Osteoblast (primary cell): ENCODE data around the gene VEGFA. TPM values are rescaled to one million over a fixed set of nuclear protein-coding genes. Genes with fewer than 3 reads are reported as not detected.

Experiments used
- DNase-seq: peaks from one replicate; pipeline ENCODE4 v3.0.0; 2011; ENCODE audit warnings: low spot score, mixed read lengths; ENCODE audit not compliant: insufficient read length; ENCODE audit errors: missing footprints
- H2AFZ ChIP-seq: 2 replicates; pipeline ENCODE4 v1.6.0; 2011; ENCODE audit warnings: mild to moderate bottlenecking, low read length
- H3K27ac ChIP-seq: 2 replicates; pipeline ENCODE4 v1.5.1; 2011; ENCODE audit warnings: mild to moderate bottlenecking, low read depth, low read length, moderate library complexity
- H3K27me3 ChIP-seq: 2 replicates; pipeline ENCODE4 v1.6.0; 2012; ENCODE audit warnings: mild to moderate bottlenecking, control low read depth, inconsistent platforms, low read length, moderate library complexity; ENCODE audit not compliant: insufficient read depth
- H3K36me3 ChIP-seq: 2 replicates; pipeline ENCODE4 v1.5.1; 2011; ENCODE audit warnings: mild to moderate bottlenecking, low read length, control low read depth, moderate library complexity; ENCODE audit not compliant: insufficient read depth
- H3K4me1 ChIP-seq: 2 replicates; pipeline ENCODE4 v1.5.1; 2011; ENCODE audit warnings: mild to moderate bottlenecking, low read length, control low read depth, moderate library complexity; ENCODE audit not compliant: insufficient read depth
- H3K4me2 ChIP-seq: 2 replicates; pipeline ENCODE4 v1.6.0; 2011; ENCODE audit warnings: mild to moderate bottlenecking, low read length; ENCODE audit not compliant: insufficient read depth
- H3K4me3 ChIP-seq: fragments of 200-600 bp; sonication (generic); 3 replicates; pipeline ENCODE4 v1.5.1; 2012; ENCODE audit warnings: mild to moderate bottlenecking, low read length, inconsistent platforms; ENCODE audit not compliant: insufficient read depth
- H3K79me2 ChIP-seq: 2 replicates; pipeline ENCODE4 v1.6.0; 2012; ENCODE audit warnings: mild to moderate bottlenecking, low read length, control low read depth, inconsistent platforms; ENCODE audit not compliant: insufficient read depth
- H3K9me3 ChIP-seq: 2 replicates; pipeline ENCODE4 v1.5.1; 2011; ENCODE audit warnings: low read depth, low read length, control low read depth
- H4K20me1 ChIP-seq: 2 replicates; pipeline ENCODE4 v1.6.0; 2012; ENCODE audit warnings: mild to moderate bottlenecking, low read length, control low read depth; ENCODE audit not compliant: insufficient read depth
- CTCF ChIP-seq: IDR thresholded peaks from 2 replicates; pipeline ENCODE4 v1.5.1; 2011; ENCODE audit warnings: mild to moderate bottlenecking, low read depth, low read length, moderate library complexity; ENCODE audit errors: extremely low read depth
- total RNA-seq: library from RNA; depleted of rRNA; stranded (reverse); fragments of >200 nt; gene quantifications from 2 replicates; pipeline ENCODE4 v1.2.3, GENCODE V29; 2012

Gene VEGFA
- total RNA-seq, 1 donor = 193 TPM

GRCh38 chr6:43785220-43785752 lies 15.3 kb downstream of the VEGFA start:
- no peak overlapping the region for H2AFZ ChIP-seq
- no peak for DNase-seq
- no peak overlapping the region for H3K4me2 ChIP-seq
- H3K4me1 ChIP-seq = peaks cover 6% of the 10 kb centered on the region
- TF ChIP-seq CTCF = no peak
- H3K27me3 ChIP-seq = no peaks in the 10 kb centered on the region
- no peak overlapping the region for H3K27ac ChIP-seq
- no peaks in the 10 kb centered on the region for H3K9me3 ChIP-seq
- peaks cover 54% of the 10 kb centered on the region for H4K20me1 ChIP-seq
- peaks cover 64% of the 10 kb centered on the region for H3K36me3 ChIP-seq
- H3K79me2 ChIP-seq = peaks cover 30% of the 10 kb centered on the region
- no peak overlapping the region for H3K4me3 ChIP-seq

- peaks cover 24% of the 10 kb centered on the region for H3K79me2 ChIP-seq
- H3K36me3 ChIP-seq = peaks cover 58% of the 10 kb centered on the region
- no peak overlapping the region for H3K27ac ChIP-seq
- no peak for TF ChIP-seq CTCF
- peaks cover 49% of the 10 kb centered on the region for H4K20me1 ChIP-seq
- peaks cover 7% of the 10 kb centered on the region for H3K4me1 ChIP-seq
- no peak for DNase-seq
- H3K4me3 ChIP-seq = no peak overlapping the region
- no peak overlapping the region for H3K4me2 ChIP-seq
- H3K27me3 ChIP-seq = no peaks in the 10 kb centered on the region
- no peak overlapping the region for H2AFZ ChIP-seq
- H3K9me3 ChIP-seq = no peaks in the 10 kb centered on the region
Measured at GRCh38 chr6:43785904-43786303, 15.9 kb downstream of the VEGFA start.

- Histone ChIP-seq H3K27ac (no peak overlapping the region), H3K4me3 (no peak overlapping the region), H3K9me3 (no peaks in the 10 kb centered on the region), H3K4me2 (no peak overlapping the region), H3K4me1 (peaks cover 7% of the 10 kb centered on the region), H3K79me2 (peaks cover 15% of the 10 kb centered on the region), H3K27me3 (no peaks in the 10 kb centered on the region), H2AFZ (no peak overlapping the region), H4K20me1 (peaks cover 41% of the 10 kb centered on the region), H3K36me3 (peaks cover 49% of the 10 kb centered on the region)
- peak; percentile 51 for DNase-seq
- TF ChIP-seq CTCF = no peak
Measured at GRCh38 chr6:43786664-43787329, 16.8 kb downstream of the VEGFA start.

- Histone ChIP-seq H3K4me2 (no peak overlapping the region), H3K4me3 (no peak overlapping the region), H2AFZ (no peak overlapping the region), H3K79me2 (peaks cover under 1% of the 10 kb centered on the region), H3K9me3 (no peaks in the 10 kb centered on the region), H4K20me1 (peaks cover 26% of the 10 kb centered on the region), H3K36me3 (peaks cover 34% of the 10 kb centered on the region), H3K27ac (no peak overlapping the region), H3K27me3 (no peaks in the 10 kb centered on the region), H3K4me1 (peaks cover 7% of the 10 kb centered on the region)
- TF ChIP-seq CTCF = no peak
- no peak for DNase-seq
Measured at GRCh38 chr6:43788301-43788700, 18.3 kb downstream of the VEGFA start.
